Cardiac fibroblast (primary cell): ENCODE measurements around the gene MX1.
"Not testable (repeated sequence)": the region's sequence is repeated elsewhere in the genome, so short reads cannot be mapped to it uniquely, and the experiment has no call there.

Experiments used
- DNase-seq, 2 donors: peaks; one replicate each; pipeline versions ENCODE4 v3.0.0 to v3.0.0-alpha.2; 2010; ENCODE audit warnings: low read depth in 2 of 2
- H3K4me3 ChIP-seq, 2 donors: replicated peaks in 1 of 2; 1 replicate in 1 of 2; 2 replicates in 1 of 2; pipeline ENCODE4 v1.5.1; 2011; ENCODE audit warnings: low read depth in 2 of 2, low read length in 2 of 2, mild to moderate bottlenecking in 2 of 2, moderate library complexity in 1 of 2
- CTCF ChIP-seq: IDR thresholded peaks from one replicate; pipeline ENCODE4 v1.5.1; 2011; ENCODE audit warnings: low read depth, mild to moderate bottlenecking, low read length, inconsistent platforms

The MX1 gene

GRCh38 chr21:41406340-41406739 is 19.7 kb upstream of the MX1 start:
- no peak for TF ChIP-seq CTCF
- DNase-seq = no peak
- H3K4me3 ChIP-seq = no peak overlapping the region

- no peak for DNase-seq
- no peak for TF ChIP-seq CTCF
- H3K4me3 ChIP-seq = no peak overlapping the region
Measured at GRCh38 chr21:41407541-41408460, 18.2 kb upstream of the MX1 start.

GRCh38 chr21:41410361-41410760 is 15.7 kb upstream of the MX1 start:
- no peak overlapping the region for H3K4me3 ChIP-seq
- TF ChIP-seq CTCF = no peak
- DNase-seq = no peak

GRCh38 chr21:41410767-41411448 is 15.1 kb upstream of the MX1 start:
- no peak for DNase-seq
- no peak overlapping the region for H3K4me3 ChIP-seq
- TF ChIP-seq CTCF = no peak

- DNase-seq = peak; percentile 7 to 14
- no peak overlapping the region for H3K4me3 ChIP-seq
- no peak for TF ChIP-seq CTCF
Measured at GRCh38 chr21:41411449-41412089, 14.5 kb upstream of the MX1 start.

- DNase-seq, H3K4me3 ChIP-seq: not testable (repeated sequence)
Measured at GRCh38 chr21:41417505-41417904, 8.5 kb upstream of the MX1 start.

- TF ChIP-seq CTCF = no peak
Measured at GRCh38 chr21:41418393-41418792, 7.6 kb upstream of the MX1 start.

More at GRCh38 chr21:41418393-41418792, 7.6 kb upstream of the MX1 start:
- H3K4me3 ChIP-seq = no peak overlapping the region
- no peak for DNase-seq
